Measurements from ENCODE around the gene ITGB8. TPM values are rescaled to one million over a fixed set of nuclear protein-coding genes. Genes with fewer than 3 reads are reported as not detected.
A peak's percentile ranks its signal among the peaks of the same experiment; 100 is the strongest.

The ITGB8 gene
- total RNA-seq, 2 donors from 2014 or later, result 22.1 to 38.6 TPM

- Histone ChIP-seq H3K4me1 (peaks cover 22% of the 10 kb centered on the region), H3K9me3 (no peaks in the 10 kb centered on the region), H3K4me3 (no peak overlapping the region), H3K36me3 (replicated peaks in 1 of 2; ENCODE audit: insufficient read depth in 1 of 2, low read depth in 2 of 2) (no peaks in the 10 kb centered on the region), H3K27ac (peak overlapping the region in 3 of 4 donors; percentile 52 to 78 (median 55)), H3K27me3 (no peaks in the 10 kb centered on the region)
- DNase-seq (peak in 2 of 4 donors; percentile 35 to 40), ATAC-seq (peak; percentile 88)
- no peak for TF ChIP-seq CTCF (IDR thresholded peaks at IDR 0.05)
- no peak for TF ChIP-seq POLR2A (IDR thresholded peaks at IDR 0.05)
- whole genome bisulfite sequencing, 2 donors, result 22 to 28% methylated on average over 2 of the region's 2 CpGs
- intact Hi-C loops (cut with DNase I), result no loop called here
Measured at GRCh38 chr7:20393021-20393610, 62.4 kb downstream of the ITGB8 start.

- H3K9me3 ChIP-seq, result no peaks in the 10 kb centered on the region
- TF ChIP-seq CTCF (IDR thresholded peaks at IDR 0.05), result no peak
- TF ChIP-seq POLR2A (IDR thresholded peaks at IDR 0.05), result no peak
- 74 to 83% methylated on average over 2 of the region's 2 CpGs for WGBS, 2 donors
- ATAC-seq (no peak), DNase-seq (no peak)
- intact Hi-C loops (cut with DNase I), result no loop called here
- peaks cover 22% of the 10 kb centered on the region for H3K4me1 ChIP-seq
- no peaks in the 10 kb centered on the region for H3K27me3 ChIP-seq
- H3K27ac ChIP-seq, result peak overlapping the region in 3 of 4 donors; percentile 52 to 78 (median 55)
- no peaks in the 10 kb centered on the region for H3K36me3 ChIP-seq (replicated peaks in 1 of 2; ENCODE audit: insufficient read depth in 1 of 2, low read depth in 2 of 2)
- H3K4me3 ChIP-seq, result no peak overlapping the region
Measured at GRCh38 chr7:20393616-20394015, 62.9 kb downstream of the ITGB8 start.

- WGBS, 2 donors, result 81 to 96% methylated on average over 3 of the region's 3 CpGs
- Histone ChIP-seq H3K27ac (peak overlapping the region in 1 of 4 donors; percentile 55), H3K9me3 (no peaks in the 10 kb centered on the region), H3K4me3 (no peak overlapping the region), H3K27me3 (no peaks in the 10 kb centered on the region), H3K4me1 (peaks cover 22% of the 10 kb centered on the region), H3K36me3 (replicated peaks in 1 of 2; ENCODE audit: insufficient read depth in 1 of 2, low read depth in 2 of 2) (no peaks in the 10 kb centered on the region)
- no peak for DNase-seq
- ATAC-seq, result no peak
- intact Hi-C loops (cut with DNase I), result no loop called here
- TF ChIP-seq CTCF (IDR thresholded peaks at IDR 0.05), result no peak
- no peak for TF ChIP-seq POLR2A (IDR thresholded peaks at IDR 0.05)
Measured at GRCh38 chr7:20394284-20394683, 63.6 kb downstream of the ITGB8 start.

- intact Hi-C loops (cut with DNase I), result no loop called here
- Histone ChIP-seq H3K4me1 (peaks cover 22% of the 10 kb centered on the region), H3K36me3 (replicated peaks in 1 of 2; ENCODE audit: insufficient read depth in 1 of 2, low read depth in 2 of 2) (no peaks in the 10 kb centered on the region), H3K27me3 (no peaks in the 10 kb centered on the region), H3K27ac (no peak overlapping the region), H3K4me3 (no peak overlapping the region), H3K9me3 (no peaks in the 10 kb centered on the region)
- DNase-seq (no peak), ATAC-seq (no peak)
- TF ChIP-seq CTCF (IDR thresholded peaks at IDR 0.05) (no peak), POLR2A (IDR thresholded peaks at IDR 0.05) (no peak)
- WGBS, 2 donors, result 82 to 88% methylated on average over 4 of the region's 4 CpGs
Measured at GRCh38 chr7:20395104-20395503, 64.4 kb downstream of the ITGB8 start.

DNA sequence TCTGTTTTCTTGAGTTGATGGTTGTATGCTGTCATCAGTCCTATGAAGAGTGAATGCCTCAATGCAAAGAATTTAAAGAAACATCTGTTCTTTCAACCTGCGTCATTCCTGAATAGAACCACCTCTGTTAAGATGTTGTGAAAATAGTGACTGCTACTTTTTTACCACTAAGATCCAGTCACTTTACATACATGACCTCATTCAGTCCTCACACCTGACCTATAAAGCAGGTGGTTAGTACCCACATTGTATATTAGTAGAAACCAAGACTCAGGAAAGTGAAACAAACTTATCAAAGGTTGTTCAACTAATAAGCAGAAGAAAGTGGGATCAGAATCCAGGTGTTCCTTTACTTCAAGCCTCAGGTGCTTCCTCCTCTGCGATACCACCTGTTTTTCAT is 64.8 kb downstream of the ITGB8 start:
- peaks cover 22% of the 10 kb centered on the region for H3K4me1 ChIP-seq
- DNase-seq, result no peak
- intact Hi-C loops (cut with DNase I), result no loop called here

More for the DNA sequence above, 64.8 kb downstream of the ITGB8 start:
- H3K27ac ChIP-seq, result no peak overlapping the region
- H3K9me3 ChIP-seq, result no peaks in the 10 kb centered on the region
- no peak for ATAC-seq
- H3K27me3 ChIP-seq, result no peaks in the 10 kb centered on the region
- H3K36me3 ChIP-seq (replicated peaks in 1 of 2; ENCODE audit: insufficient read depth in 1 of 2, low read depth in 2 of 2), result no peaks in the 10 kb centered on the region
- H3K4me3 ChIP-seq, result no peak overlapping the region
- 66 to 96% methylated on average over 2 of the region's 2 CpGs for WGBS, 2 donors
- TF ChIP-seq POLR2A (IDR thresholded peaks at IDR 0.05) (no peak), CTCF (IDR thresholded peaks at IDR 0.05) (no peak)
